WTC11 (cell line): ENCODE data around the gene HDAC9. TPM values are rescaled to one million over a fixed set of nuclear protein-coding genes. Genes with fewer than 3 reads are reported as not detected.

ENCODE experiments used
- ATAC-seq: fragments of 200-7000 bp; cut with Tn5 transposase; 2 replicates; pipeline ENCODE4 v1.10.0; 2021; ENCODE audit warnings: mild to moderate bottlenecking, moderate library complexity
- CTCF ChIA-PET: fragments of 300-600 bp; sonication (Branson Sonifier 250); formaldehyde crosslinking; loops from one replicate; lab custom pipeline; 2021; ENCODE audit warnings: antibody characterized with exemption; lab: Charles Lee
- POLR2A ChIA-PET: fragments of 350-600 bp; sonication (Branson Sonifier 250); formaldehyde crosslinking; loops from one replicate; lab custom pipeline; 2021; ENCODE audit warnings: antibody characterized with exemption; lab: Charles Lee
- DNase-seq: peaks from one replicate; pipeline ENCODE4 v3.0.0; 2021; ENCODE audit warnings: low spot score
- H3K27ac Mint-ChIP-seq: 2 replicates; pipeline ENCODE4 v1.8.0; 2021; ENCODE audit warnings: mixed read lengths
- H3K27me3 Mint-ChIP-seq: 2 replicates; pipeline ENCODE4 v1.8.0; 2021; ENCODE audit warnings: low read depth, mild to moderate bottlenecking, moderate library complexity, mixed read lengths
- H3K36me3 Mint-ChIP-seq: 2 replicates; pipeline ENCODE4 v1.8.0; 2021; ENCODE audit warnings: mixed read lengths
- H3K4me1 Mint-ChIP-seq: 2 replicates; pipeline ENCODE4 v1.8.0; 2022; ENCODE audit warnings: mixed read lengths
- H3K4me3 Mint-ChIP-seq: 2 replicates; pipeline ENCODE4 v1.8.0; 2021; ENCODE audit warnings: mild to moderate bottlenecking, moderate library complexity, mixed read lengths
- H3K9me3 Mint-ChIP-seq: 2 replicates; pipeline ENCODE4 v1.8.0; 2021; ENCODE audit warnings: mixed read lengths
- AFF4 ChIP-seq: sonication (generic); formaldehyde crosslinking; IDR thresholded peaks from 2 replicates; pipeline ENCODE4 v1.8.1; 2023; ENCODE audit warnings: mild to moderate bottlenecking, missing genetic modification reagents, borderline replicate concordance
- AR ChIP-seq: fragments of 250-450 bp; sonication (Bioruptor Pico); IDR thresholded peaks from 2 replicates; pipeline ENCODE4 v1.9.0; 2021; ENCODE audit warnings: mild to moderate bottlenecking
- CREB1 ChIP-seq: sonication (generic); formaldehyde crosslinking; IDR thresholded peaks from 2 replicates; pipeline ENCODE4 v1.8.0; 2023; ENCODE audit warnings: mild to moderate bottlenecking, missing genetic modification reagents
- ETV6 ChIP-seq: sonication (generic); formaldehyde crosslinking; IDR thresholded peaks from 2 replicates; pipeline ENCODE4 v1.8.1; 2022; ENCODE audit warnings: mild to moderate bottlenecking, missing genetic modification reagents
- HMGA2 ChIP-seq: fragments of 250-450 bp; sonication (Bioruptor Pico); IDR thresholded peaks from 2 replicates; pipeline ENCODE4 v1.4.0; 2021; ENCODE audit warnings: mild to moderate bottlenecking, moderate library complexity
- IRF1 ChIP-seq: sonication (generic); formaldehyde crosslinking; IDR thresholded peaks from 2 replicates; pipeline ENCODE4 v1.8.0; 2023; ENCODE audit warnings: missing genetic modification reagents
- JAZF1 ChIP-seq: fragments of 250-450 bp; sonication (Bioruptor Pico); IDR thresholded peaks from 2 replicates; pipeline ENCODE4 v1.9.0; 2021; ENCODE audit warnings: moderate library complexity, mild to moderate bottlenecking, inconsistent platforms
- MAX ChIP-seq: sonication (generic); formaldehyde crosslinking; IDR thresholded peaks from 2 replicates; pipeline ENCODE4 v1.8.0; 2022; ENCODE audit warnings: mild to moderate bottlenecking, missing genetic modification reagents
- NFE2L1 ChIP-seq: sonication (generic); formaldehyde crosslinking; IDR thresholded peaks from 2 replicates; pipeline ENCODE4 v1.8.1; 2023; ENCODE audit warnings: missing genetic modification reagents
- PREB ChIP-seq: sonication (generic); formaldehyde crosslinking; IDR thresholded peaks from 2 replicates; pipeline ENCODE4 v1.8.1; 2022; ENCODE audit warnings: mild to moderate bottlenecking, missing genetic modification reagents, moderate library complexity, borderline replicate concordance
- SOX15 ChIP-seq: fragments of 250-450 bp; sonication (Bioruptor Pico); IDR thresholded peaks from 2 replicates; pipeline ENCODE4 v1.9.0; 2021; ENCODE audit warnings: mild to moderate bottlenecking
- TEAD4 ChIP-seq: sonication (generic); formaldehyde crosslinking; IDR thresholded peaks from 2 replicates; pipeline ENCODE4 v1.8.0; 2022; ENCODE audit warnings: mild to moderate bottlenecking, missing genetic modification reagents
- USF1 ChIP-seq: sonication (generic); formaldehyde crosslinking; IDR thresholded peaks from 2 replicates; pipeline ENCODE4 v1.8.0; 2022; ENCODE audit warnings: mild to moderate bottlenecking, missing genetic modification reagents
- ZNF121 ChIP-seq: sonication (generic); formaldehyde crosslinking; IDR thresholded peaks from 2 replicates; pipeline ENCODE4 v1.8.0; 2023; ENCODE audit warnings: missing genetic modification reagents
- ZNF219 ChIP-seq: sonication (generic); formaldehyde crosslinking; IDR thresholded peaks from 2 replicates; pipeline ENCODE4 v1.8.0; 2023; ENCODE audit warnings: missing genetic modification reagents, mild to moderate bottlenecking, borderline replicate concordance
- ZNF263 ChIP-seq: sonication (generic); formaldehyde crosslinking; IDR thresholded peaks from 2 replicates; pipeline ENCODE4 v1.8.1; 2022; ENCODE audit warnings: low read depth, mild to moderate bottlenecking, moderate library complexity, missing genetic modification reagents
- ZNF416 ChIP-seq: fragments of 250-450 bp; sonication (Bioruptor Pico); IDR thresholded peaks from 2 replicates; pipeline ENCODE4 v1.9.0; 2021; ENCODE audit warnings: mild to moderate bottlenecking, inconsistent platforms
- total RNA-seq: library from RNA; stranded (reverse); gene quantifications from 3 replicates; pipeline ENCODE4 v1.2.3, GENCODE V29; 2021
- TF ChIP-seq, protein P1 (sequence below): fragments of 250-450 bp; sonication (Bioruptor Pico); conservative IDR thresholded peaks from 2 replicates; pipeline ENCODE4 v1.9.0; 2021; ENCODE audit warnings: mild to moderate bottlenecking
- TF ChIP-seq, protein P2 (sequence below): sonication (generic); formaldehyde crosslinking; IDR thresholded peaks from 2 replicates; pipeline ENCODE4 v1.8.1; 2023; ENCODE audit warnings: mild to moderate bottlenecking, missing genetic modification reagents

Gene HDAC9
- total RNA-seq, 1 experiment from 2014 or later: 18.8 TPM

- no peak for TF ChIP-seq AFF4 (CRISPR knock-in tag)
- no peak for TF ChIP-seq ZNF263 (CRISPR knock-in tag)
- TF ChIP-seq CREB1 (CRISPR knock-in tag): no peak
- no peak for TF ChIP-seq ETV6 (CRISPR knock-in tag)
These were observed 283.0 kb downstream of the HDAC9 start (continued) for GRCh38 chr7:18778594-18778993.

DNA sequence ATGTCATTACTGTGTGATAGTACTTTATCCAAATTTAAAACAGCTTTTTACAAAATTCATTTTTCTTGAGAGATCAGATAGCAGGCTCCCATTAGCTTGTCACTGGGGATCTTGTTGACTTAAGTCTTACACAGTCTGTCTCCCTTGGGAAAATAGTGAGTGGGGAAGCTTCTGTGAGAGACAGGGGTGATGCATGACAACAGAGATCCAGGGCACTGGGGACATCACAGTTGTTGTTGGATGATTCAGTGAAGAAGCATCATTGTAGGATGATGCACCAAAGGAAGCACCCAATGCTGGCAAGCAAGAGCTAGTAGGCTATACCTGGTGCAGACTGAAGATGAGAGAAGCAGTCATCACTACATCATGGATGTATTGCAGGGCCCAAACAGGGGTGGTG lies 284.7 kb downstream of the HDAC9 start:
- Mint-ChIP-seq H3K27ac (no peak overlapping the region), H3K9me3 (no peaks in the 10 kb centered on the region), H3K4me1 (peaks cover 3% of the 10 kb centered on the region; the same call in 1 of the 2 replicates)
- ATAC-seq: no peak
- TF ChIP-seq HMGA2: no peak
- no peak for TF ChIP-seq JAZF1
- TF ChIP-seq IRF1 (CRISPR knock-in tag): no peak
- TF ChIP-seq NFE2L1 (CRISPR knock-in tag): no peak
- no peak for TF ChIP-seq TEAD4 (CRISPR knock-in tag)
- no peak for TF ChIP-seq PREB (CRISPR knock-in tag)
- TF ChIP-seq AR (CRISPR knock-in tag): no peak
- no peak for TF ChIP-seq ZNF416 (CRISPR knock-in tag)
- TF ChIP-seq, protein P1, sequence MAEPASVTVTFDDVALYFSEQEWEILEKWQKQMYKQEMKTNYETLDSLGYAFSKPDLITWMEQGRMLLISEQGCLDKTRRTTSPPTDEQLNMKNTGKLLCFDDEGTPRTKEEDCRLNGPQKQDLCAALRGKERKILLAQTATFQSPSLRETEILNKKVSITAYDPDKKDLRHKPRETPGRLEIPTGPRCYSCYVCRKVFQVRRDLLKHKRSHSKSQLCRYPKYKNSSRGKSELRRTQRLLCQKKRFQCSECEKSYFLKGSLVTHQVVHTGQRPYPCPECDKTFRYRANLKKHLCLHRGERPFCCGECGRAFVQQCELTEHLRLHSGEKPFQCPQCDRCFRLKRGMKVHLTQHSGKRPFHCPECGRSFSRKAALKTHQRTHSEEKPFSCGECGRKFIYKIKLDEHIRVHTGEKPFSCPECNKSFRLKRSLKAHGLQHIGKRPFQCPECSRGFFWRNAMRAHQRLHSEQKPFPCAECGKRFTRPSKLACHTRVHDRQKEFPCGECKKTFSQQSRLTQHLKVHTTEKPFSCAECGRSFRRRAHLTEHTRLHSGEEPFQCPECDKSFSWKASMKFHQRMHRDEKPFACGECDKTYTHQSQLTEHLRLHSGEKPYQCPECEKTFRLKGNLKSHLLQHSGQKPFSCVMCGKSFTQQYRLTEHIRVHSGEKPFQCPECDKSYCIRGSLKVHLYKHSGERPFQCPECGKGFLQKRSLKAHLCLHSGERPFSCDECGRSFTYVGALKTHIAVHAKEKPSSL (CRISPR knock-in tag): no peak
- TF ChIP-seq, protein P2, sequence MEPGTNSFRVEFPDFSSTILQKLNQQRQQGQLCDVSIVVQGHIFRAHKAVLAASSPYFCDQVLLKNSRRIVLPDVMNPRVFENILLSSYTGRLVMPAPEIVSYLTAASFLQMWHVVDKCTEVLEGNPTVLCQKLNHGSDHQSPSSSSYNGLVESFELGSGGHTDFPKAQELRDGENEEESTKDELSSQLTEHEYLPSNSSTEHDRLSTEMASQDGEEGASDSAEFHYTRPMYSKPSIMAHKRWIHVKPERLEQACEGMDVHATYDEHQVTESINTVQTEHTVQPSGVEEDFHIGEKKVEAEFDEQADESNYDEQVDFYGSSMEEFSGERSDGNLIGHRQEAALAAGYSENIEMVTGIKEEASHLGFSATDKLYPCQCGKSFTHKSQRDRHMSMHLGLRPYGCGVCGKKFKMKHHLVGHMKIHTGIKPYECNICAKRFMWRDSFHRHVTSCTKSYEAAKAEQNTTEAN (CRISPR knock-in tag): no peak
- no peak for TF ChIP-seq USF1 (CRISPR knock-in tag)
- no peak for TF ChIP-seq ZNF219 (CRISPR knock-in tag)
- TF ChIP-seq SOX15 (CRISPR knock-in tag): no peak
- TF ChIP-seq MAX: no peak
- no peak for TF ChIP-seq ZNF121
- TF ChIP-seq, all 79 proteins: peak for 0
- Mint-ChIP-seq H3K36me3 (no peaks in the 10 kb centered on the region), H3K4me3 (no peak overlapping the region), H3K27me3 (no peaks in the 10 kb centered on the region)
- ChIA-PET CTCF (no interaction called here), POLR2A (no interaction called here)
- no peak for DNase-seq
